Breast epithelium (tissue), 3 donors: ENCODE measurements around the gene GNPTAB.

ENCODE experiments used
- CTCF ChIP-seq, 3 donors: fragments of 450-650 bp; IDR thresholded peaks; one replicate each; pipeline ENCODE4 v1.5.1; 2016 to 2017; ENCODE audit warnings: antibody characterized with exemption in 3 of 3, mild to moderate bottlenecking in 3 of 3, moderate library complexity in 3 of 3
- POLR2A ChIP-seq: fragments of 450-650 bp; IDR thresholded peaks from one replicate; pipeline ENCODE4 v1.6.1; 2016; ENCODE audit warnings: antibody characterized with exemption, mild to moderate bottlenecking, moderate library complexity
- POLR2AphosphoS5 ChIP-seq, 3 donors: sonication (generic); formaldehyde crosslinking; IDR thresholded peaks; one replicate each; pipeline ENCODE4 v1.6.1; 2017; ENCODE audit warnings: antibody characterized with exemption in 3 of 3

- TF ChIP-seq CTCF (IDR thresholded peaks at IDR 0.05) (no peak), POLR2AphosphoS5 (IDR thresholded peaks at IDR 0.05) (no peak), POLR2A (no peak)
These were observed 31.5 kb upstream of the GNPTAB start for GRCh38 chr12:101862245-101862644.
